CD4-positive, CD25-positive, alpha-beta regulatory T cell (primary cell): Measurements from ENCODE around the gene DNAJC6. TPM values are rescaled to one million over a fixed set of nuclear protein-coding genes. Genes with fewer than 3 reads are reported as not detected.

Source experiments
- ATAC-seq, 2 donors: fragments of 150-1000 bp; cut with Tn5 transposase; one replicate each; pipeline ENCODE4 v1.10.0; 2021; ENCODE audit warnings: low read depth in 2 of 2, moderate number of reproducible peaks in 2 of 2, moderate library complexity in 1 of 2
- DNase-seq, 3 donors: peaks; one replicate each; pipeline versions ENCODE4 v3.0.0 to v3.0.0-alpha.2; 2012 to 2022; ENCODE audit warnings: mixed read lengths in 1 of 3
- H3K27ac ChIP-seq: one replicate; pipeline ENCODE4 v1.7.0; 2013; ENCODE audit warnings: mild to moderate bottlenecking, low read length; ENCODE audit not compliant: insufficient read depth, poor library complexity, severe bottlenecking
- H3K27me3 ChIP-seq: one replicate; pipeline ENCODE4 v1.7.0; 2013; ENCODE audit warnings: low read length; ENCODE audit not compliant: control insufficient read depth, insufficient read depth
- H3K36me3 ChIP-seq: one replicate; pipeline ENCODE4 v1.7.0; 2013; ENCODE audit warnings: mild to moderate bottlenecking, low read length, moderate library complexity; ENCODE audit not compliant: control insufficient read depth, insufficient read depth
- H3K4me1 ChIP-seq: 2 replicates; pipeline ENCODE4 v1.7.0; 2013; ENCODE audit warnings: mild to moderate bottlenecking, low read length; ENCODE audit not compliant: insufficient read depth, control insufficient read depth, poor library complexity, severe bottlenecking
- H3K4me3 ChIP-seq: one replicate; pipeline ENCODE4 v1.7.0; 2013; ENCODE audit warnings: low read depth, mild to moderate bottlenecking, low read length, moderate library complexity
- H3K9me3 ChIP-seq, 2 experiments: 1 replicate in 1 of 2; 2 replicates in 1 of 2; pipeline ENCODE4 v1.7.0; 2013; ENCODE audit warnings: low read length in 2 of 2, mild to moderate bottlenecking in 1 of 2, moderate library complexity in 1 of 2; ENCODE audit not compliant: control insufficient read depth in 2 of 2
- H3K27ac Mint-ChIP-seq, 3 donors: one replicate each; pipeline ENCODE4 v1.8.0; 2020 to 2022; ENCODE audit warnings: mild to moderate bottlenecking in 3 of 3, mixed read lengths in 3 of 3, moderate library complexity in 2 of 3
- H3K27me3 Mint-ChIP-seq: one replicate; pipeline ENCODE4 v1.8.0; 2022; ENCODE audit warnings: mild to moderate bottlenecking, mixed read lengths
- H3K36me3 Mint-ChIP-seq: one replicate; pipeline ENCODE4 v1.8.0; 2020; ENCODE audit warnings: mixed read lengths
- H3K4me1 Mint-ChIP-seq, 4 donors: one replicate each; pipeline ENCODE4 v1.8.0; 2020 to 2022; ENCODE audit warnings: mixed read lengths in 4 of 4, mild to moderate bottlenecking in 1 of 4
- H3K4me3 Mint-ChIP-seq, 4 donors: one replicate each; pipeline ENCODE4 v1.8.0; 2020 to 2022; ENCODE audit warnings: mild to moderate bottlenecking in 4 of 4, mixed read lengths in 4 of 4, moderate library complexity in 3 of 4
- H3K9me3 Mint-ChIP-seq, 7 donors: one replicate each; pipeline ENCODE4 v1.8.0; 2020 to 2022; ENCODE audit warnings: mixed read lengths in 7 of 7, mild to moderate bottlenecking in 3 of 7, moderate library complexity in 2 of 7
- polyA plus RNA-seq, 4 donors: library from polyadenylated mRNA; unstranded; fragments of 300-500 nt; fragmentation: Illumina TruSeq; gene quantifications; one replicate each; pipeline ENCODE4 v1.2.3, GENCODE V29; 2021
- total RNA-seq: library from RNA; stranded (reverse); gene quantifications from one replicate; pipeline ENCODE4 v1.2.3, GENCODE V29; 2022

The DNAJC6 gene
- total and polyA plus RNA-seq, 5 donors from 2014 or later, result 0.07 to 1.9 (median 0.82) TPM; not detected in 1

GRCh38 chr1:65386439-65386838, 77.1 kb downstream of the DNAJC6 start:
- Mint-ChIP-seq H3K4me3 (no peak overlapping the region), H3K9me3 (peaks cover 0 to 2% (median 0%) of the 10 kb centered on the region in 7 donors)

DNA sequence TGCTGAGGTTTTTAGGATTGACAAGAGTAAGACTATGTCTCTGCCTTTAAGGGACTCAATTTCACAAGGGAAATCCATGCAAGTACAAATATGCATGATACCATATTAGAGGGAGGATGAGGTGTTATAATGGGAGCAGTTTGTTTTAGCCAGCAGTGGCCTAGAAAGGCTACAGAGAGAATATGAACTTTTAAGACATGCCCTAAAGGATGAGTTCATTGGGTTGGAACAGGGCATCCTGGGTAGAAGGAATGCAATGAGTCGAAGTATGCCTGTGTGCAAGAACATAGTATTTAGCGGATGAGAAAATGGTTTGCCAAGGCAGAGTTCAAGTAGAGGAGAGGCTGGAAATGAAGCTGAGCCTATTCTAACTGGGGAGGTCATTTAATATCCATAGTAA, 78.5 kb downstream of the DNAJC6 start:
- no peak for ATAC-seq
- peaks cover 0 to under 1% (median 0%) of the 10 kb centered on the region in 7 donors for H3K9me3 Mint-ChIP-seq
- Histone ChIP-seq H3K27me3 (no peaks in the 10 kb centered on the region), H3K9me3 (no peaks in the 10 kb centered on the region), H3K4me3 (no peak overlapping the region), H3K36me3 (no peaks in the 10 kb centered on the region), H3K27ac (no peak overlapping the region), H3K4me1 (no peaks in the 10 kb centered on the region)
- no peaks in the 10 kb centered on the region for H3K36me3 Mint-ChIP-seq
- no peak for DNase-seq
- H3K4me1 Mint-ChIP-seq, result peaks cover 0 to 10% (median 0%) of the 10 kb centered on the region in 4 donors
- no peaks in the 10 kb centered on the region for H3K27me3 Mint-ChIP-seq
- H3K27ac Mint-ChIP-seq, result no peak overlapping the region
- no peak overlapping the region for H3K4me3 Mint-ChIP-seq

More at GRCh38 chr1:65386439-65386838, 77.1 kb downstream of the DNAJC6 start:
- no peak overlapping the region for H3K27ac ChIP-seq
- Mint-ChIP-seq H3K27me3 (no peaks in the 10 kb centered on the region), H3K36me3 (no peaks in the 10 kb centered on the region), H3K27ac (no peak overlapping the region), H3K4me1 (peaks cover 0 to 10% (median 0%) of the 10 kb centered on the region in 4 donors)
- H3K4me1 ChIP-seq, result no peaks in the 10 kb centered on the region
- H3K36me3 ChIP-seq, result no peaks in the 10 kb centered on the region
- DNase-seq, result no peak
- H3K9me3 ChIP-seq, result no peaks in the 10 kb centered on the region
- no peak for ATAC-seq
- no peaks in the 10 kb centered on the region for H3K27me3 ChIP-seq
- H3K4me3 ChIP-seq, result no peak overlapping the region

DNA sequence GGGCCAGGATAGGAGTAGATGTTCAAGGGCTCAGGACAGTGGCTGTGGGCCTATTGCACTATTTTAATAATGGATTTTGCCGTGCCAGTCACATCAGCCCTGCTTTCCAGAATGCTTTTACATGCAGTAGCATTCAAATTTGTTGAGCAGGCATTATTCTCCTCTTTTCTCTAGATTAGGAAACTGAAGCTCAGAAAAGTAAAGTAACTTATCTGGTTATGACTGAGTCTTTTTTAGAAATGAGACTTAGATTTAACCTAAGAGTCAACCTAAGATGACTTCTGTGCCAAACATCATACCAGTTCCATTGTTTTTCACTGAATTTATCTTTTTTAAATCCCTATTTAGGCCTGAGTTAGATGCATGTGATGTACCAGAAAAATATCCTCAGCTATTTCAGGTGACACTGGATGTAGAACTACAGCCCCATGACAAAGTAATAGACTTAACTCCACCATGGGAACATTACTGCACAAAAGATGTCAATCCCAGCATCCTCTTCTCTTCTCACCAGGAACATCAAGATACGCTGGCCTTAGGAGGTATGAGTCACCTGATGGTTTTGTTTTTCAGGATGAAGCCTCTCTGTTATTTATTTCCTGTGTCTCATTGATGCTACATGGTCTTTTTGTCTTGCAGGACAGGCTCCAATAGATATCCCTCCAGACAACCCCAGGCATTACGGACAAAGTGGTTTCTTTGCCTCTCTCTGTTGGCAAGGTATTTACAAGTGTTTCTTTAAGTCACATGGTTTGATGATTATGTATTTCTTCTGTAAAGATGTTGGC, 79.8 kb downstream of the DNAJC6 start:
- H3K9me3 Mint-ChIP-seq, result no peaks in the 10 kb centered on the region
- peaks cover 0 to 15% (median 6%) of the 10 kb centered on the region in 4 donors for H3K4me1 Mint-ChIP-seq
- H3K27ac Mint-ChIP-seq, result no peak overlapping the region
- no peaks in the 10 kb centered on the region for H3K9me3 ChIP-seq
- no peaks in the 10 kb centered on the region for H3K27me3 ChIP-seq
- H3K4me1 ChIP-seq, result peaks cover 4% of the 10 kb centered on the region
- H3K36me3 ChIP-seq, result no peaks in the 10 kb centered on the region
- H3K27ac ChIP-seq, result no peak overlapping the region
- no peak overlapping the region for H3K4me3 Mint-ChIP-seq
- no peaks in the 10 kb centered on the region for H3K36me3 Mint-ChIP-seq
- ATAC-seq (no peak), DNase-seq (no peak)
- no peaks in the 10 kb centered on the region for H3K27me3 Mint-ChIP-seq
- H3K4me3 ChIP-seq, result no peak overlapping the region

- Mint-ChIP-seq H3K36me3 (no peaks in the 10 kb centered on the region), H3K4me1 (peaks cover 5 to 20% (median 12%) of the 10 kb centered on the region in 4 donors), H3K27ac (no peak overlapping the region), H3K4me3 (no peak overlapping the region), H3K27me3 (no peaks in the 10 kb centered on the region), H3K9me3 (no peaks in the 10 kb centered on the region)
- no peaks in the 10 kb centered on the region for H3K9me3 ChIP-seq
- H3K36me3 ChIP-seq, result no peaks in the 10 kb centered on the region
- DNase-seq, result no peak
- ATAC-seq, result no peak
- no peak overlapping the region for H3K27ac ChIP-seq
- H3K27me3 ChIP-seq, result no peaks in the 10 kb centered on the region
- H3K4me1 ChIP-seq, result peaks cover 7% of the 10 kb centered on the region
- H3K4me3 ChIP-seq, result no peak overlapping the region
Measured at GRCh38 chr1:65392497-65392896, 83.2 kb downstream of the DNAJC6 start.

- no peaks in the 10 kb centered on the region for H3K36me3 Mint-ChIP-seq
- H3K27ac ChIP-seq, result no peak overlapping the region
- H3K9me3 Mint-ChIP-seq, result no peaks in the 10 kb centered on the region
- no peak overlapping the region for H3K4me3 Mint-ChIP-seq
- H3K4me1 ChIP-seq, result peaks cover 7% of the 10 kb centered on the region
- H3K27ac Mint-ChIP-seq, result peak overlapping the region in 1 of 3 donors; percentile 33
- peak; percentile 95 to 98 for ATAC-seq
- H3K4me1 Mint-ChIP-seq, result peaks cover 5 to 20% (median 13%) of the 10 kb centered on the region in 4 donors
- peak in 1 of 3 donors; percentile 94 for DNase-seq
- no peaks in the 10 kb centered on the region for H3K9me3 ChIP-seq
- H3K27me3 Mint-ChIP-seq, result no peaks in the 10 kb centered on the region
- no peaks in the 10 kb centered on the region for H3K36me3 ChIP-seq
- H3K4me3 ChIP-seq, result no peak overlapping the region
- H3K27me3 ChIP-seq, result no peaks in the 10 kb centered on the region
Measured at GRCh38 chr1:65393347-65393746, 84.0 kb downstream of the DNAJC6 start.

DNA sequence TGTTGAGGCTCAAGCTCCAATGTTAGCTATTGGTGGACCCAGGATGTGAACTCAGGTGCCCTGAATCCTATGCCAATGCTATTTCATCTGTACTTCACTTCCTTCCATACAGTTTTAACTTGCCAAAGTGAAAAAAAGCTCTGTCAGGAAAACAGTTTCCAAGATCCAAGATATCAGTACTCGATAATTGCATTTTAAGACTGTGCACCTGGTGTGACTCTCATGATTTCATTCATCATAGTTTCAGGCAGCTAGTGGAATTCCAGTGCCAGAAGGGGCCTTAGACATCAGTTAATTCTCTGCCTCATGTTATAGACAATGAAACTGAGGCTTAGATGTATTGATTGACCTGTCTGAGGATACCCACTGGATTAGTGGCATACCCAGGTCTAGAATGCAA, 84.6 kb downstream of the DNAJC6 start:
- Mint-ChIP-seq H3K27ac (no peak overlapping the region), H3K27me3 (no peaks in the 10 kb centered on the region), H3K4me1 (peaks cover 5 to 20% (median 13%) of the 10 kb centered on the region in 4 donors), H3K4me3 (no peak overlapping the region), H3K36me3 (no peaks in the 10 kb centered on the region), H3K9me3 (no peaks in the 10 kb centered on the region)
- Histone ChIP-seq H3K27me3 (no peaks in the 10 kb centered on the region), H3K27ac (no peak overlapping the region), H3K36me3 (no peaks in the 10 kb centered on the region), H3K4me1 (peaks cover 7% of the 10 kb centered on the region), H3K4me3 (no peak overlapping the region), H3K9me3 (no peaks in the 10 kb centered on the region)
- DNase-seq (no peak), ATAC-seq (no peak)

- Histone ChIP-seq H3K4me3 (no peak overlapping the region), H3K9me3 (no peaks in the 10 kb centered on the region), H3K27me3 (no peaks in the 10 kb centered on the region), H3K36me3 (no peaks in the 10 kb centered on the region), H3K27ac (no peak overlapping the region), H3K4me1 (peaks cover 7% of the 10 kb centered on the region)
- Mint-ChIP-seq H3K27me3 (no peaks in the 10 kb centered on the region), H3K4me3 (no peak overlapping the region), H3K9me3 (no peaks in the 10 kb centered on the region), H3K27ac (peak overlapping the region in 2 of 3 donors; percentile 13 to 77), H3K4me1 (peaks cover 5 to 17% (median 12%) of the 10 kb centered on the region in 4 donors), H3K36me3 (peaks cover 3% of the 10 kb centered on the region)
- DNase-seq (peak in 1 of 3 donors; percentile 71), ATAC-seq (no peak)
Measured at GRCh38 chr1:65395887-65396612, 86.7 kb downstream of the DNAJC6 start.
